ENCODE measurements around the gene PMPCA.

DNA sequence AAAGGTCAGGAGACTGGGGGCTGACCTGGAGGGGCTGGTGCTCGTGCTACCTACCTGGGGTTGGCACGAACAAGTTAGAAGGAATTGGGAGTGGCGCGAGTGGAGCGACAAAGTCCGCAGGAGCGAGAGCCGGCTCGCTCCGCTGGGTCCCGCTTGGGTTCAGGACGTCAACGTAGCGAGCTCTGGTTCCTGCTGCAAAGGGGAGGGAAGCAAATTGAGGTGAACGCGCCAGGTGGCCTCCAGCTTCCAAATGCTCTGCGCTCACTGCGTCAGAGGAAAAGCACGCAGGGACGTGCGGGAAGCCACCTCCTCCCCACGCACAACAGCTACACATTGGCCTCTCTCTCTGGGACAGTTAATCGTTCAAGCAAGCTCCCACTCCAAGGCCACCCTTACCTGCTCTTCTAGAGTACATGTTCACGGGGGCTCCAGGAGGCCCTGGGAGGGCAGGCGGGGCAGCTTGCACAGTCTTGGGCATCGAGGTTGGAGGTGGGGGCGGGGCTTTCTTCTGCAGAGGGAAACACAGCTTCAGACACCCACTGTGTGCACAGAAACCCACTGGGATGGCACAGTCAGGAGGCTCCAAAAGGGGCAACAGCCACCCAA lies 36.8 kb downstream of the PMPCA start:
- TF ChIP-seq, protein P1, sequence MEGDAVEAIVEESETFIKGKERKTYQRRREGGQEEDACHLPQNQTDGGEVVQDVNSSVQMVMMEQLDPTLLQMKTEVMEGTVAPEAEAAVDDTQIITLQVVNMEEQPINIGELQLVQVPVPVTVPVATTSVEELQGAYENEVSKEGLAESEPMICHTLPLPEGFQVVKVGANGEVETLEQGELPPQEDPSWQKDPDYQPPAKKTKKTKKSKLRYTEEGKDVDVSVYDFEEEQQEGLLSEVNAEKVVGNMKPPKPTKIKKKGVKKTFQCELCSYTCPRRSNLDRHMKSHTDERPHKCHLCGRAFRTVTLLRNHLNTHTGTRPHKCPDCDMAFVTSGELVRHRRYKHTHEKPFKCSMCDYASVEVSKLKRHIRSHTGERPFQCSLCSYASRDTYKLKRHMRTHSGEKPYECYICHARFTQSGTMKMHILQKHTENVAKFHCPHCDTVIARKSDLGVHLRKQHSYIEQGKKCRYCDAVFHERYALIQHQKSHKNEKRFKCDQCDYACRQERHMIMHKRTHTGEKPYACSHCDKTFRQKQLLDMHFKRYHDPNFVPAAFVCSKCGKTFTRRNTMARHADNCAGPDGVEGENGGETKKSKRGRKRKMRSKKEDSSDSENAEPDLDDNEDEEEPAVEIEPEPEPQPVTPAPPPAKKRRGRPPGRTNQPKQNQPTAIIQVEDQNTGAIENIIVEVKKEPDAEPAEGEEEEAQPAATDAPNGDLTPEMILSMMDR (IDR thresholded peaks at IDR 0.05), result no peak
- no peak for TF ChIP-seq ZBTB21 (CRISPR knock-in tag; IDR thresholded peaks at IDR 0.05; ENCODE audit: borderline replicate concordance)
- no peak for TF ChIP-seq KAT7 (CRISPR knock-in tag; IDR thresholded peaks at IDR 0.05; ENCODE audit: borderline replicate concordance)
- no peak for TF ChIP-seq JUN (CRISPR knock-in tag; IDR thresholded peaks at IDR 0.05)
- TF ChIP-seq ELF4 (CRISPR knock-in tag; IDR thresholded peaks at IDR 0.05; ENCODE audit: low read depth), result no peak
- no peak for TF ChIP-seq ZNF232 (CRISPR knock-in tag; IDR thresholded peaks at IDR 0.05)
- TF ChIP-seq, protein P2, sequence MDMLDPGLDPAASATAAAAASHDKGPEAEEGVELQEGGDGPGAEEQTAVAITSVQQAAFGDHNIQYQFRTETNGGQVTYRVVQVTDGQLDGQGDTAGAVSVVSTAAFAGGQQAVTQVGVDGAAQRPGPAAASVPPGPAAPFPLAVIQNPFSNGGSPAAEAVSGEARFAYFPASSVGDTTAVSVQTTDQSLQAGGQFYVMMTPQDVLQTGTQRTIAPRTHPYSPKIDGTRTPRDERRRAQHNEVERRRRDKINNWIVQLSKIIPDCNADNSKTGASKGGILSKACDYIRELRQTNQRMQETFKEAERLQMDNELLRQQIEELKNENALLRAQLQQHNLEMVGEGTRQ (CRISPR knock-in tag; IDR thresholded peaks at IDR 0.05), result no peak
- TF ChIP-seq, protein P3, sequence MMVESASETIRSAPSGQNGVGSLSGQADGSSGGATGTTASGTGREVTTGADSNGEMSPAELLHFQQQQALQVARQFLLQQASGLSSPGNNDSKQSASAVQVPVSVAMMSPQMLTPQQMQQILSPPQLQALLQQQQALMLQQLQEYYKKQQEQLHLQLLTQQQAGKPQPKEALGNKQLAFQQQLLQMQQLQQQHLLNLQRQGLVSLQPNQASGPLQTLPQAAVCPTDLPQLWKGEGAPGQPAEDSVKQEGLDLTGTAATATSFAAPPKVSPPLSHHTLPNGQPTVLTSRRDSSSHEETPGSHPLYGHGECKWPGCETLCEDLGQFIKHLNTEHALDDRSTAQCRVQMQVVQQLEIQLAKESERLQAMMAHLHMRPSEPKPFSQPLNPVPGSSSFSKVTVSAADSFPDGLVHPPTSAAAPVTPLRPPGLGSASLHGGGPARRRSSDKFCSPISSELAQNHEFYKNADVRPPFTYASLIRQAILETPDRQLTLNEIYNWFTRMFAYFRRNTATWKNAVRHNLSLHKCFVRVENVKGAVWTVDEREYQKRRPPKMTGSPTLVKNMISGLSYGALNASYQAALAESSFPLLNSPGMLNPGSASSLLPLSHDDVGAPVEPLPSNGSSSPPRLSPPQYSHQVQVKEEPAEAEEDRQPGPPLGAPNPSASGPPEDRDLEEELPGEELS (CRISPR knock-in tag; IDR thresholded peaks at IDR 0.05), result no peak
- TF ChIP-seq NR1H2 (CRISPR knock-in tag; IDR thresholded peaks at IDR 0.05), result no peak
- no peak for TF ChIP-seq SMAD3 (CRISPR knock-in tag; IDR thresholded peaks at IDR 0.05; ENCODE audit: borderline replicate concordance)
